ENCODE measurements around the gene PLK5.
A peak's percentile ranks its signal among the peaks of the same experiment; 100 is the strongest.

PLK5 gene

GRCh38 chr19:1555487-1556389, 31.9 kb downstream of the PLK5 start:
- no peak for DNase-seq (ENCODE audit: low read depth)

- DNase-seq (ENCODE audit: low read depth): no peak
These were observed 32.7 kb downstream of the PLK5 start for GRCh38 chr19:1556390-1557070.

GRCh38 chr19:1558552-1558951, 34.7 kb downstream of the PLK5 start:
- no peak for DNase-seq (ENCODE audit: low read depth)

GRCh38 chr19:1560286-1560882, 36.5 kb downstream of the PLK5 start:
- DNase-seq (ENCODE audit: low read depth): no peak

GRCh38 chr19:1561236-1561842, 37.5 kb downstream of the PLK5 start:
- DNase-seq (ENCODE audit: low read depth): no peak

- no peak for DNase-seq (ENCODE audit: low read depth)
These were observed 39.4 kb downstream of the PLK5 start for GRCh38 chr19:1563251-1563650.

GRCh38 chr19:1566392-1567115, 42.7 kb downstream of the PLK5 start:
- no peak for DNase-seq (ENCODE audit: low read depth)

GRCh38 chr19:1567116-1567847, 43.4 kb downstream of the PLK5 start:
- no peak for DNase-seq (ENCODE audit: low read depth)

GRCh38 chr19:1567848-1568227, 44.0 kb downstream of the PLK5 start:
- no peak for DNase-seq (ENCODE audit: low read depth)

- DNase-seq (ENCODE audit: low read depth): peak; percentile 81
These were observed 44.6 kb downstream of the PLK5 start, which contains the start of gene MEX3D for GRCh38 chr19:1568320-1569019. TSS of gene MEX3D (minus strand) at chr19:1568325. CDS start at chr19:1568058, 267 bp downstream.

- no peak for DNase-seq (ENCODE audit: low read depth)
These were observed 46.1 kb downstream of the PLK5 start for GRCh38 chr19:1569997-1570396.

GRCh38 chr19:1570836-1571235, 47.0 kb downstream of the PLK5 start:
- DNase-seq (ENCODE audit: low read depth): no peak

- DNase-seq (ENCODE audit: low read depth): no peak
These were observed 47.5 kb downstream of the PLK5 start for GRCh38 chr19:1571358-1571757.

- DNase-seq (ENCODE audit: low read depth): no peak
These were observed 48.9 kb downstream of the PLK5 start for GRCh38 chr19:1572795-1573194.

- DNase-seq (ENCODE audit: low read depth): no peak
These were observed 50.7 kb downstream of the PLK5 start for GRCh38 chr19:1574354-1575136.

- no peak for DNase-seq (ENCODE audit: low read depth)
These were observed 51.7 kb downstream of the PLK5 start for GRCh38 chr19:1575323-1576241.

- no peak for DNase-seq (ENCODE audit: low read depth)
These were observed 52.6 kb downstream of the PLK5 start for GRCh38 chr19:1576242-1577089.
